ENCODE data around the gene GOLGA8K. TPM values are rescaled to one million over a fixed set of nuclear protein-coding genes. Genes with fewer than 3 reads are reported as not detected.
"Not testable (repeated sequence)": the region's sequence is repeated elsewhere in the genome, so short reads cannot be mapped to it uniquely, and the experiment has no call there.

The GOLGA8K gene
- total RNA-seq: 1 to 10 TPM in 3 of 4 donors, under 1 TPM in 1; 0.83 to 3.5 (median 2.5) TPM

GRCh38 chr15:32403192-32403591 is at the start of gene GOLGA8K:
GOLGA8K (minus strand) TSS chr15:32403292; CDS start chr15:32403194, 98 bp downstream.
- WGBS, 2 donors: no CpG with 5 or more reads among the region's 8 CpGs
- H3K27ac ChIP-seq; H3K4me1 ChIP-seq; DNase-seq; H3K4me3 ChIP-seq (replicated peaks in 1 of 3); H3K9me3 ChIP-seq; H3K36me3 ChIP-seq; H3K27me3 ChIP-seq; intact Hi-C loops (cut with DNase I): not testable (repeated sequence)

DNA sequence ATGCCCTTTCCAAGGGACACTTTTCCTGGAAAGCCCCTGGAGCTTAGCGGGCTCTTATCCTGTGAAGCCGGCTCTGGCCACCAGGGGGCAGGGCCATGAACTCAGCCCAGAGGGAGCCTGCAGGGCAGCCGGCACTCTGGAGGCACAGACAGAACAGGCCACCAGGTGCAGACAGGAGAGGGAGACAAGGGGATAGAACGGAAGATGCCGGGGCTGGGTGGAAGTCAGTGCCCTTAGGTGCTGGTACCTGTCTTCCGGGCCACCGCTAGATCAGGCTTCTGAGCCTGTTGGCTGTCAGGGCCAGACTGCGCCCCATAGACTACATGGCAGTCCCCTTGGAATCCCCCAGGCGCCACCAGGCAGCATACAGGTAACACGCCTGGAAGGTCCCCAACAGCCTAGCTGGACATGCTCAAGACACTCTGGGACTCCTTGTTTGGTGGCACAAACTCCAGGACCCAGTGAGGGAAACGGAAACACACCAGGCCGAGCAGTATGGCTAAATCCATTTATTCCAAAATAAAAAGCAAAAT is 37.4 kb upstream of the GOLGA8K start:
- H3K4me3 ChIP-seq (replicated peaks in 1 of 3); H3K27ac ChIP-seq; H3K27me3 ChIP-seq; H3K36me3 ChIP-seq; H3K9me3 ChIP-seq; H3K4me1 ChIP-seq; intact Hi-C loops (cut with DNase I): not testable (repeated sequence)
- WGBS, 2 donors: 27% methylated on average over 3 of the region's 12 CpGs; no CpG with 5 or more reads in 1 of the 2 donors
- peak in 1 of 2 donors; percentile 9 for DNase-seq

DNA sequence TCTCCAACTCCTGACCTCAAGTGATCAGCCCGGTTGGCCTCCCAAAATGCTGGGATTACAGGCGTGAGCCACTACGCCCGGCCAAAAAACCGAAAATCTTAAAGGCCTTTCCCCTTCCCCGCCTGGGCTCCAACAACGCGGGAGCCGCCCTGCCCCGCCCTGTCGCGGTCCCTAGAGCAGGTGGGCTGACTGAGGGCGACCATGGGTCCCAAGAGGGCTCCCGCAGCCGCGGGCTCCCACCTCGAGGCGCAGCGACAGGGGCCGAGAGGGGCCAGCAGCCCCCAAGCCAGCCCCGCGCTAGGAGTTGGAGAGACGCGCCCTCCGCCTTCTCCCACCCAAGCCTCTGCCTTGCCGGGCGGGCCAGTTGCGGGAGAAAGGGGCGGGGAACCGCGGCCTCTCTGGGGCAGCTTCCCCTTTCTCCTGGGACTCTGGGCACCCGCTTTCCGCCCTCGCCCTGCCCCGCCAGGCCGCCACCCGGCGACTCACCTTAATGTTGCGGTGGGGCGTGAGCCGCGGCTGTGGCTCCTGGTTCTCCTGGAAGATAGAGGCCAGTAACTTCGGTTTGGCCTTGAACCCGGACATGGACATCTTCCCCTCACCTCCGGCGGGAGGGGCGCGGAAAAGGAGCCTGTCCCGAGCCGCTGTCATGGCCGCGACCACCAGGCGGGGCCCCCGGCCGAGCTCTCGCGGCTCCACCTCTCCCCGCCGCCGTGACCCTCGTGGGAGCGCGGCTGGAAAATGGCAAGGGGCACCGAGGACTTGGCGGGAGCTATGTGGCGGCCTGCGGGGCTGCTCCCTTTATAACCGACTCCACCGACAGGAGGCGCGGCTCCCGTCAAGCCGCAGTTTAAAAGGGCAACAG is 31.2 kb upstream of the GOLGA8K start:
- H3K9me3 ChIP-seq; H3K4me1 ChIP-seq; DNase-seq; H3K36me3 ChIP-seq; intact Hi-C loops (cut with DNase I); H3K27me3 ChIP-seq; H3K27ac ChIP-seq; H3K4me3 ChIP-seq (replicated peaks in 1 of 3): not testable (repeated sequence)
- WGBS, 2 donors: no CpG with 5 or more reads among the region's 73 CpGs

- intact Hi-C loops (cut with DNase I); H3K27ac ChIP-seq; H3K27me3 ChIP-seq; DNase-seq; H3K36me3 ChIP-seq; H3K4me3 ChIP-seq (replicated peaks in 1 of 3); H3K9me3 ChIP-seq; H3K4me1 ChIP-seq: not testable (repeated sequence)
- WGBS, 2 donors: 0 to 15% methylated on average over 1 of the region's 4 CpGs
Observed at GRCh38 chr15:32427635-32428034, 24.5 kb upstream of the GOLGA8K start.

GRCh38 chr15:32426511-32426910 is 23.4 kb upstream of the GOLGA8K start:
- H3K9me3 ChIP-seq; intact Hi-C loops (cut with DNase I); H3K4me3 ChIP-seq (replicated peaks in 1 of 3); H3K4me1 ChIP-seq; H3K27ac ChIP-seq; H3K27me3 ChIP-seq; DNase-seq; H3K36me3 ChIP-seq: not testable (repeated sequence)
- WGBS, 2 donors: 87 to 90% methylated on average over 4 of the region's 4 CpGs

DNA sequence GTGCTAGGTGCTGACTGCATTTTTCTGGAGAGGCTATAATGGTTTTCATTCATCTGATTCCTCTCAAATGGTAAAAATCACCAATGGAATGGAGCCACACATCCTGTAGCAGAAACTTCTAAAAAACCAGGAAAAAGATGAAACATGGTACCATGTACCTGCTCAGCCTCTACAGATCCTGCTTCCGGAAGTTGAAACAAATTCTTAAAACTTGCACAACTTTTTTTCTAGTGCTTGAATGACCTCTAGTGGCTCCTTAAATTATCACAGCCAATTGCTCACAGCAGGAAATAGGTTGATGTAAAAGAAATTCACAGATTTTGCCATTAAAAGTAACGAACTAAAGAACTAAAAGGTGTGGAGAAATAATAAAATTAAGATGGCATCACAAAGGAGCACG is 4.8 kb upstream of the GOLGA8K start:
- intact Hi-C loops (cut with DNase I); H3K27me3 ChIP-seq; DNase-seq; H3K4me3 ChIP-seq (replicated peaks in 1 of 3); H3K27ac ChIP-seq; H3K36me3 ChIP-seq; H3K4me1 ChIP-seq; H3K9me3 ChIP-seq: not testable (repeated sequence)
- 3 to 4% methylated on average over 2 to 3 of the region's 3 CpGs for WGBS, 2 donors
- TF ChIP-seq, protein P1, sequence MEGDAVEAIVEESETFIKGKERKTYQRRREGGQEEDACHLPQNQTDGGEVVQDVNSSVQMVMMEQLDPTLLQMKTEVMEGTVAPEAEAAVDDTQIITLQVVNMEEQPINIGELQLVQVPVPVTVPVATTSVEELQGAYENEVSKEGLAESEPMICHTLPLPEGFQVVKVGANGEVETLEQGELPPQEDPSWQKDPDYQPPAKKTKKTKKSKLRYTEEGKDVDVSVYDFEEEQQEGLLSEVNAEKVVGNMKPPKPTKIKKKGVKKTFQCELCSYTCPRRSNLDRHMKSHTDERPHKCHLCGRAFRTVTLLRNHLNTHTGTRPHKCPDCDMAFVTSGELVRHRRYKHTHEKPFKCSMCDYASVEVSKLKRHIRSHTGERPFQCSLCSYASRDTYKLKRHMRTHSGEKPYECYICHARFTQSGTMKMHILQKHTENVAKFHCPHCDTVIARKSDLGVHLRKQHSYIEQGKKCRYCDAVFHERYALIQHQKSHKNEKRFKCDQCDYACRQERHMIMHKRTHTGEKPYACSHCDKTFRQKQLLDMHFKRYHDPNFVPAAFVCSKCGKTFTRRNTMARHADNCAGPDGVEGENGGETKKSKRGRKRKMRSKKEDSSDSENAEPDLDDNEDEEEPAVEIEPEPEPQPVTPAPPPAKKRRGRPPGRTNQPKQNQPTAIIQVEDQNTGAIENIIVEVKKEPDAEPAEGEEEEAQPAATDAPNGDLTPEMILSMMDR (IDR thresholded peaks at IDR 0.05): peak in 2 of 6 experiments; percentile 27 to 35

DNA sequence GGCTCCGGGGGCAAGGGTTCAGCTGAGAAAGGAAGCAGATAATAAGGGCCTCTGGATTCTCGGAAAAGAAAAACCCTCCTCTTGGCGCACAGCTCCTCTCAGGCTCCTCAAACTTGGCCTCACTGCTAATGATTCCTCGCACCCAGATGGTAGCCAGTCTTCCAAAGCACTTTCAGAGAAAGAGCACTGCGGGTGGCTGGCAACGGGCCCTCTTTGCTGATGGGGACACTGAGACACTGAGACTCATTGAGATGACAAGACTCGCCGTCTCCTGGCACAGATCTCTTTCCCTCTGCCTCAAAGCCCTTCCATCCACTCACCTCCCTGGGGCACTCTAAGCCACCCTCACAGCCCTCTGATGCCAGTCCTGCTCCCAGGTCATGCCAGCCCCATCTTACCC is 6.6 kb downstream of the GOLGA8K start:
- H3K9me3 ChIP-seq; intact Hi-C loops (cut with DNase I); DNase-seq; H3K4me3 ChIP-seq (replicated peaks in 1 of 3); H3K27ac ChIP-seq; H3K36me3 ChIP-seq; H3K27me3 ChIP-seq; H3K4me1 ChIP-seq: not testable (repeated sequence)
- no CpG with 5 or more reads among the region's 8 CpGs for WGBS, 2 donors

GRCh38 chr15:32394745-32395144 is 8.3 kb downstream of the GOLGA8K start:
- H3K27me3 ChIP-seq; intact Hi-C loops (cut with DNase I): not testable (repeated sequence)
- no CpG with 5 or more reads among the region's 5 CpGs for WGBS, 2 donors

DNA sequence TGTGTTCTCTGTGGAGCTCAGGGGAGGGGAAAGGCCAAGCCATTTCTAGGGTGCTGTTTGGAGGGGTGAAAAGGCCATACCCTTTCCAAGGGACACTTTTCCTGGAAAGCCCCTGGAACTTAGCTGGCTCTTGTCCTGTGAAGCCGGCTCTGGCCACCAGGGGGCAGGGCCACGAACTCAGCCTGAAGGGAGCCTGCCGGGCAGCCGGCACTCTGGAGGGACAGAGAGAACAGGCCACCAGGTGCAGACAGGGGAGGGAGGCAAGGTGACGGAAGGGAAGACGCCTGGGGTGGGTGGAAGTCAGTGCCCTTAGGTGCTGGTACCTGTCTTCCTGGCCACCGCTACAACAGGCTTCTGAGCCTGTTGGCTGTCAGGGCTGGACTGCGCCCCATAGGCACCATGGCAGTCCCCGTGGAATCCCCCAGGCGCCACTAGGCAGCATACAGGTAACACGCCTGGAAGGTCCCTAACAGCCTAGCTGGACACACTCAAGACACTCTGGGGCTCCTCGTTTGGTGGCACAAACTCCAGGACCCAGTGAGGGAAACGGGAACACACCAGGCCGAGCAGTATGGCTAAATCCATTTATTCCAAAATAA is 14.9 kb downstream of the GOLGA8K start:
- H3K27me3 ChIP-seq; H3K27ac ChIP-seq; H3K36me3 ChIP-seq; H3K4me3 ChIP-seq (replicated peaks in 1 of 3); intact Hi-C loops (cut with DNase I); H3K4me1 ChIP-seq; DNase-seq; H3K9me3 ChIP-seq: not testable (repeated sequence)
- no CpG with 5 or more reads among the region's 14 CpGs for WGBS, 2 donors

More at GRCh38 chr15:32394745-32395144, 8.3 kb downstream of the GOLGA8K start:
- not testable (repeated sequence) for DNase-seq; H3K36me3 ChIP-seq; H3K27ac ChIP-seq; H3K4me3 ChIP-seq (replicated peaks in 1 of 3); H3K4me1 ChIP-seq; H3K9me3 ChIP-seq

DNA sequence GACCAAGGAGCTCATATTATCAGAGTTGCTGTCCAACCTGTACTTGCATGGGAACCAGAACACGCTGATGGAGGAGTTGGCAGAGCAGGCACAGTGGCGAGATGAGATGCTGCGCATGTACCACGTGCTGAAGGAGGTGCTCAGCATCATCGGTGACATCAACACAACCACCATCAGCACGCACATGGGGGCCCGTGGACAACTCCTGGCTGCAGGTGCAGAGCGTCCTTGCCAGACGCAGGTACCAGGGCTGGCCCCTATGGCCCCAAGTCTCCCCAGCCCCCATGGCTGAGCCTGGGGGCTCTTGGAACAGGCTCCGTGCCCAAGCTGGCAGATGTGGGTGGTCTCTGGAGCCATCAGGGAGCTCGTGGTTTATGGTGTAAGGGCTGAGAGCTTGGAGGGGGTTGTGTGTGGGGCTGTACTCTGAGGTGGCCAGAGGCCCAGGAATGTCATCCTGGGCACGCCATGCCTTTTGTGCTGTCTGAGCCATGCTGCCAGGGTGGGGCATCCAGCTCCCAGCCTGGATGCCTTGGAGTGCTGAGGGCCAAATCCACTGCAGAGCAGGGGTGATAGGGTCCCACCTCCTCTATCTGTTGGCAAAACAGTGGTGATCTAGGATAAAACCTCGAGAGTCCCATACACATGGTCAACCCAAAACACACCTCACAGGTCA is 17.1 kb downstream of the GOLGA8K start:
- H3K4me3 ChIP-seq (replicated peaks in 1 of 3); intact Hi-C loops (cut with DNase I); H3K9me3 ChIP-seq; H3K4me1 ChIP-seq; H3K27me3 ChIP-seq; H3K36me3 ChIP-seq; H3K27ac ChIP-seq; DNase-seq: not testable (repeated sequence)
- WGBS, 2 donors: no CpG with 5 or more reads among the region's 13 CpGs

GRCh38 chr15:32374185-32374584 is 28.9 kb downstream of the GOLGA8K start:
- WGBS, 2 donors: 80% methylated on average over 1 of the region's 2 CpGs; no CpG with 5 or more reads in 1 of the 2 donors
- DNase-seq; H3K36me3 ChIP-seq; intact Hi-C loops (cut with DNase I); H3K27me3 ChIP-seq; H3K4me3 ChIP-seq (replicated peaks in 1 of 3); H3K27ac ChIP-seq; H3K4me1 ChIP-seq; H3K9me3 ChIP-seq: not testable (repeated sequence)

All from thyroid gland (tissue), 4 donors.